H1 (cell line): Measurements from ENCODE around the gene PIGU.

Source experiments
- BRCA1 ChIP-seq: IDR thresholded peaks from 2 replicates; pipeline ENCODE4 v1.6.1; 2012; ENCODE audit warnings: low read depth, low read length, improper control_type of control experiment
- POLR2A ChIP-seq, 2 experiments: IDR thresholded peaks; 1 replicate in 1 of 2; 2 replicates in 1 of 2; pipeline ENCODE4 v1.6.1; 2011; ENCODE audit warnings: low read depth in 2 of 2, low read length in 2 of 2, mild to moderate bottlenecking in 2 of 2; ENCODE audit errors: control extremely low read depth in 1 of 2
- YY1 ChIP-seq: IDR thresholded peaks from 2 replicates; pipeline ENCODE4 v1.6.1; 2011; ENCODE audit warnings: low read depth, mild to moderate bottlenecking, low read length
- ZNF274 ChIP-seq: IDR thresholded peaks from 2 replicates; pipeline ENCODE4 v1.7.0; 2012; ENCODE audit warnings: low read length, borderline replicate concordance; ENCODE audit errors: extremely low read depth
- TF ChIP-seq, protein P1 (sequence below), 3 experiments: IDR thresholded peaks; 1 replicate in 2 of 3; 2 replicates in 1 of 3; pipeline versions ENCODE4 v1.5.1 to v1.6.1; 2011; ENCODE audit warnings: low read length in 3 of 3, mild to moderate bottlenecking in 3 of 3, inconsistent platforms in 2 of 3, low read depth in 1 of 3, moderate library complexity in 1 of 3; ENCODE audit not compliant: insufficient read depth in 1 of 3; ENCODE audit errors: control extremely low read depth in 1 of 3

DNA sequence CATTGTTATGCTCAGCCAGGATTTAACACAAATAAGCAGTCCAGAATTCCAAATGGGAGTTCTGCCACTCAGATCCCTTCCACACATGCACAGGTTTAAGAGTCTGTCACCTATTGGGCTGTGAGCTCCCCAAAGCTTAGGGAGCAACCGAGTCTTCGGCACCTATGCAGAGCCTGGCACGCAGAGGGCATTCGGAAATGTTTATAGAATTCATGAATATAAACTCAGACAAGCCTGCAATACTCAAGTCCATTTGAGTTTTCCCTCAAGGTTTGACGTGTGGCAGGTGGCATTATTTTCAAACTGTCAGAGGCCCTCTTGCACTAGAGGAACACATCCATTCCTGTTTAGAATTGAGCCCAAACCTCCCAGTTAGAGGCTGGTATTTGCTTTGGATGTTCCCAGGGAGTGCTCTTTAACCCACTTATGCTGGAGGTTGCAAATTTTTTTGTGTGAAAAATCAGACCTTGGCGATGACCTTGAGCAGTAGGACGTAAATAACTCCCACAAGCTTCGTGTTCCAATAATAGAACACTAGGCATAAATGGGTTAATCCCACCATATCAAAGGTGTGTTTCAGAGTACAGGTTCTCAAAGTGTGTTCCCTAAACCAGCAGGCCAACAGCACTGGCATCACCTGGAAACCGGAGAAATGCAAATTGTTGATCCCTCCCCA is 90.3 kb downstream of the PIGU start:
- TF ChIP-seq, protein P1, sequence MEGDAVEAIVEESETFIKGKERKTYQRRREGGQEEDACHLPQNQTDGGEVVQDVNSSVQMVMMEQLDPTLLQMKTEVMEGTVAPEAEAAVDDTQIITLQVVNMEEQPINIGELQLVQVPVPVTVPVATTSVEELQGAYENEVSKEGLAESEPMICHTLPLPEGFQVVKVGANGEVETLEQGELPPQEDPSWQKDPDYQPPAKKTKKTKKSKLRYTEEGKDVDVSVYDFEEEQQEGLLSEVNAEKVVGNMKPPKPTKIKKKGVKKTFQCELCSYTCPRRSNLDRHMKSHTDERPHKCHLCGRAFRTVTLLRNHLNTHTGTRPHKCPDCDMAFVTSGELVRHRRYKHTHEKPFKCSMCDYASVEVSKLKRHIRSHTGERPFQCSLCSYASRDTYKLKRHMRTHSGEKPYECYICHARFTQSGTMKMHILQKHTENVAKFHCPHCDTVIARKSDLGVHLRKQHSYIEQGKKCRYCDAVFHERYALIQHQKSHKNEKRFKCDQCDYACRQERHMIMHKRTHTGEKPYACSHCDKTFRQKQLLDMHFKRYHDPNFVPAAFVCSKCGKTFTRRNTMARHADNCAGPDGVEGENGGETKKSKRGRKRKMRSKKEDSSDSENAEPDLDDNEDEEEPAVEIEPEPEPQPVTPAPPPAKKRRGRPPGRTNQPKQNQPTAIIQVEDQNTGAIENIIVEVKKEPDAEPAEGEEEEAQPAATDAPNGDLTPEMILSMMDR (IDR thresholded peaks at IDR 0.05; ENCODE audit: control extremely low read depth in 1 of 3, insufficient read depth in 1 of 3, low read depth in 1 of 3, low read length in 3 of 3): no peak
- no peak for TF ChIP-seq BRCA1
- TF ChIP-seq ZNF274: no peak
- TF ChIP-seq YY1: no peak
- no peak for TF ChIP-seq POLR2A (IDR thresholded peaks at IDR 0.05; ENCODE audit: control extremely low read depth in 1 of 2, low read depth in 2 of 2, low read length in 2 of 2)
